CD4-positive, alpha-beta T cell treated with Interleukin-17A for 1 hour (primary cell): ENCODE results near the gene NCK1.
A peak's percentile ranks its signal among the peaks of the same experiment; 100 is the strongest.
"Not testable (repeated sequence)": the region's sequence is repeated elsewhere in the genome, so short reads cannot be mapped to it uniquely, and the experiment has no call there.

Experiments
- DNase-seq: peaks from one replicate; pipeline ENCODE4 v3.0.0-alpha.2; 2020

Gene NCK1

GRCh38 chr3:136862617-136863322 lies 762 bp downstream of the NCK1 start:
- DNase-seq = peak; percentile 56

- DNase-seq = no peak
Observed at GRCh38 chr3:136869282-136869681, 7.3 kb downstream of the NCK1 start.

GRCh38 chr3:136872258-136872657 lies 10.2 kb downstream of the NCK1 start:
- not testable (repeated sequence) for DNase-seq

- DNase-seq = not testable (repeated sequence)
Observed at GRCh38 chr3:136879510-136879909, 17.5 kb downstream of the NCK1 start.

- peak; percentile 50 for DNase-seq
Observed at GRCh38 chr3:136882571-136882970, 20.6 kb downstream of the NCK1 start.

GRCh38 chr3:136883967-136884720 lies 22.1 kb downstream of the NCK1 start:
- DNase-seq = no peak

GRCh38 chr3:136885357-136886213 lies 23.6 kb downstream of the NCK1 start:
- peak; percentile 56 for DNase-seq

- DNase-seq = no peak
Observed at GRCh38 chr3:136889947-136890346, 27.9 kb downstream of the NCK1 start.

- DNase-seq = no peak
Observed at GRCh38 chr3:136891934-136892855, 30.2 kb downstream of the NCK1 start.

GRCh38 chr3:136893848-136894443 lies 31.9 kb downstream of the NCK1 start:
- no peak for DNase-seq

- DNase-seq = not testable (repeated sequence)
Observed at GRCh38 chr3:136897171-136897570, 35.2 kb downstream of the NCK1 start.

- DNase-seq = no peak
Observed at GRCh38 chr3:136898549-136898948, 36.5 kb downstream of the NCK1 start.

GRCh38 chr3:136898954-136899353 lies 36.9 kb downstream of the NCK1 start:
- no peak for DNase-seq

- DNase-seq = no peak
Observed at GRCh38 chr3:136899622-136900158, 37.7 kb downstream of the NCK1 start.

- DNase-seq = not testable (repeated sequence)
Observed at GRCh38 chr3:136900694-136901093, 38.7 kb downstream of the NCK1 start.

GRCh38 chr3:136901391-136901790 lies 39.4 kb downstream of the NCK1 start:
- DNase-seq = no peak

- DNase-seq = not testable (repeated sequence)
Observed at GRCh38 chr3:136902530-136902929, 40.5 kb downstream of the NCK1 start.

- no peak for DNase-seq
Observed at GRCh38 chr3:136903899-136904298, 41.9 kb downstream of the NCK1 start.

GRCh38 chr3:136904746-136905145 lies 42.7 kb downstream of the NCK1 start:
- no peak for DNase-seq

- no peak for DNase-seq
Observed at GRCh38 chr3:136905549-136905948, 43.5 kb downstream of the NCK1 start.

GRCh38 chr3:136906725-136907124 lies 44.7 kb downstream of the NCK1 start:
- DNase-seq = no peak

GRCh38 chr3:136908297-136908696 lies 46.3 kb downstream of the NCK1 start:
- no peak for DNase-seq
